Natural killer cell (primary cell): ENCODE data around the gene CBX4. TPM values are rescaled to one million over a fixed set of nuclear protein-coding genes. Genes with fewer than 3 reads are reported as not detected.

Source experiments
- ATAC-seq, 3 donors: fragments of 150-1000 bp in 2 of 3; fragments of 200-7000 bp in 1 of 3; cut with Tn5 transposase; 1 replicate in 1 of 3; 2 replicates in 2 of 3; pipeline ENCODE4 v1.10.0; 2021; ENCODE audit warnings: mild to moderate bottlenecking in 2 of 3, moderate library complexity in 2 of 3
- DNase-seq, 2 donors: peaks; one replicate each; pipeline versions ENCODE4 v3.0.0 to v3.0.0-alpha.2; 2013 to 2021; ENCODE audit warnings: mixed read lengths in 1 of 2
- H3K27ac ChIP-seq: one replicate; pipeline ENCODE4 v1.5.1; 2013; ENCODE audit warnings: mild to moderate bottlenecking, low read length
- H3K27me3 ChIP-seq: one replicate; pipeline ENCODE4 v1.6.1; 2013; ENCODE audit warnings: low read length; ENCODE audit not compliant: control insufficient read depth, insufficient read depth
- H3K36me3 ChIP-seq: one replicate; pipeline ENCODE4 v1.6.1; 2013; ENCODE audit warnings: low read length; ENCODE audit not compliant: control insufficient read depth, insufficient read depth
- H3K4me1 ChIP-seq: one replicate; pipeline ENCODE4 v1.6.1; 2013; ENCODE audit warnings: low read length; ENCODE audit not compliant: control insufficient read depth, insufficient read depth
- H3K4me3 ChIP-seq: one replicate; pipeline ENCODE4 v1.5.1; 2013; ENCODE audit warnings: low read length
- H3K9me3 ChIP-seq: one replicate; pipeline ENCODE4 v1.6.1; 2013; ENCODE audit warnings: low read length; ENCODE audit not compliant: control insufficient read depth, insufficient read depth
- H3K27ac Mint-ChIP-seq, 2 donors: one replicate each; pipeline ENCODE4 v1.8.0; 2022; ENCODE audit warnings: mild to moderate bottlenecking in 2 of 2, mixed read lengths in 2 of 2, moderate library complexity in 1 of 2
- H3K27me3 Mint-ChIP-seq, 2 donors: one replicate each; pipeline ENCODE4 v1.8.0; 2022; ENCODE audit warnings: low read depth in 2 of 2, mixed read lengths in 2 of 2
- H3K36me3 Mint-ChIP-seq: one replicate; pipeline ENCODE4 v1.8.0; 2022; ENCODE audit warnings: mixed read lengths
- H3K4me1 Mint-ChIP-seq, 2 donors: one replicate each; pipeline ENCODE4 v1.8.0; 2022; ENCODE audit warnings: mixed read lengths in 2 of 2
- H3K4me3 Mint-ChIP-seq: one replicate; pipeline ENCODE4 v1.8.0; 2022; ENCODE audit warnings: mild to moderate bottlenecking, moderate library complexity, mixed read lengths
- H3K9me3 Mint-ChIP-seq, 2 donors: one replicate each; pipeline ENCODE4 v1.8.0; 2022; ENCODE audit warnings: mixed read lengths in 2 of 2
- CTCF ChIP-seq: fragments of 200-600 bp; IDR thresholded peaks from one replicate; pipeline ENCODE4 v1.8.0; 2022; ENCODE audit warnings: antibody characterized with exemption
- WGBS: methylation state at CpG from one replicate; pipeline ENCODE4 v1.1.7; 2013; ENCODE audit warnings: missing lambda C conversion rate; ENCODE audit not compliant: insufficient coverage; 5-methylcytosine and 5-hydroxymethylcytosine counted together
- intact Hi-C: fragments of 100-400 bp; cut with micrococcal nuclease; formaldehyde crosslinking; loops from one replicate; pipeline ENCODE4 v1.14.2; 2022
- total RNA-seq, 4 donors: library from RNA; stranded (reverse); fragments of 120-200 nt in 1 of 4; gene quantifications; one replicate each; pipeline versions ENCODE4 v1.2.3 to v1.2.4, GENCODE V29; 2013 to 2022

CBX4 gene
- total RNA-seq: 100 to 1,000 TPM; 147 to 220 (median 217) TPM
- 35.9 TPM for total RNA-seq (2013)

GRCh38 chr17:79839356-79840268 lies at the start of gene CBX4:
CBX4 (minus strand) TSS chr17:79839440; CDS start chr17:79839251, 189 bp downstream.
- H3K4me3 ChIP-seq: peak within 1 kb of the TSS; percentile 82
- peak within 1 kb of the TSS; percentile 94 for H3K4me3 Mint-ChIP-seq
- peaks cover 12 to 21% of the 10 kb centered on the region in 2 donors for H3K27me3 Mint-ChIP-seq
- H3K9me3 Mint-ChIP-seq: no peaks in the 10 kb centered on the region
- peak within 1 kb of the TSS; percentile 67 for H3K27ac ChIP-seq
- peaks cover 13% of the 10 kb centered on the region for H3K36me3 ChIP-seq
- H3K4me1 Mint-ChIP-seq: peaks cover 35 to 57% of the 10 kb centered on the region in 2 donors
- no peaks in the 10 kb centered on the region for H3K36me3 Mint-ChIP-seq
- 2% methylated on average over 103 of the region's 103 CpGs for WGBS
- peaks cover 79% of the 10 kb centered on the region for H3K4me1 ChIP-seq
- peaks cover 36% of the 10 kb centered on the region for H3K27me3 ChIP-seq
- intact Hi-C loops: loop anchor here (2.0 to 5.0 kb wide), 2 partner anchors 43 to 92 kb away; partner anchors contain the start of gene CBX8
- peak within 1 kb of the TSS; percentile 87 to 96 for H3K27ac Mint-ChIP-seq
- no peaks in the 10 kb centered on the region for H3K9me3 ChIP-seq
- peak; percentile 73 to 89 (median 81) for ATAC-seq
- peak; percentile 62 for TF ChIP-seq CTCF
- DNase-seq: peak; percentile 84 to 95

- ATAC-seq (no peak), DNase-seq (no peak)
- Mint-ChIP-seq H3K4me3 (no peak overlapping the region), H3K36me3 (no peaks in the 10 kb centered on the region), H3K9me3 (no peaks in the 10 kb centered on the region), H3K4me1 (no peaks in the 10 kb centered on the region), H3K27ac (no peak overlapping the region), H3K27me3 (peaks cover 26 to 44% of the 10 kb centered on the region in 2 donors)
- H3K4me3 ChIP-seq: no peak overlapping the region
- H3K9me3 ChIP-seq: no peaks in the 10 kb centered on the region
- no peak overlapping the region for H3K27ac ChIP-seq
- no peaks in the 10 kb centered on the region for H3K36me3 ChIP-seq
- 84% methylated on average over 17 of the region's 17 CpGs for WGBS
- H3K27me3 ChIP-seq: peaks cover 8% of the 10 kb centered on the region
- no peak for TF ChIP-seq CTCF
- H3K4me1 ChIP-seq: no peaks in the 10 kb centered on the region
- intact Hi-C loops: no loop called here
Observed at GRCh38 chr17:79888009-79888540, 48.8 kb upstream of the CBX4 start.

- Histone ChIP-seq H3K9me3 (no peaks in the 10 kb centered on the region), H3K4me1 (no peaks in the 10 kb centered on the region), H3K36me3 (no peaks in the 10 kb centered on the region), H3K27ac (no peak overlapping the region), H3K4me3 (no peak overlapping the region), H3K27me3 (peaks cover 8% of the 10 kb centered on the region)
- H3K27me3 Mint-ChIP-seq: peaks cover 32 to 47% of the 10 kb centered on the region in 2 donors
- H3K27ac Mint-ChIP-seq: no peak overlapping the region
- H3K9me3 Mint-ChIP-seq: no peaks in the 10 kb centered on the region
- no peak for TF ChIP-seq CTCF
- DNase-seq (no peak), ATAC-seq (no peak)
- no peaks in the 10 kb centered on the region for H3K36me3 Mint-ChIP-seq
- intact Hi-C loops: no loop called here
- 83% methylated on average over 14 of the region's 14 CpGs for WGBS
- no peaks in the 10 kb centered on the region for H3K4me1 Mint-ChIP-seq
- H3K4me3 Mint-ChIP-seq: no peak overlapping the region
Observed at GRCh38 chr17:79887451-79887991, 48.3 kb upstream of the CBX4 start.
